ENCODE results near the gene EEF1AKMT4.
A peak's percentile ranks its signal among the peaks of the same experiment; 100 is the strongest.

Gene EEF1AKMT4

GRCh38 chr3:184249412-184250166, at the start of gene EEF1AKMT4:
TSS of gene EEF1AKMT4 (plus strand) at chr3:184249672. CDS start at chr3:184249695, 23 bp downstream.
- peak within 1 kb of the TSS; percentile 100 for H3K4me2 ChIP-seq (ENCODE audit: low read length)
- H3K9me2 ChIP-seq (replicated peaks; ENCODE audit: control insufficient read depth, low read length): no peaks in the 10 kb centered on the region
- peaks cover 23% of the 10 kb centered on the region for H3K36me3 ChIP-seq (ENCODE audit: control insufficient read depth, low read length)
- H3K27ac ChIP-seq (ENCODE audit: low read depth, low read length): peak within 1 kb of the TSS; percentile 86
- H3K9me3 ChIP-seq (ENCODE audit: control insufficient read depth, insufficient read depth, low read length): no peaks in the 10 kb centered on the region
- peaks cover 12% of the 10 kb centered on the region for H3K4me1 ChIP-seq (ENCODE audit: control insufficient read depth, low read length)
- peaks cover 4% of the 10 kb centered on the region for H3F3A ChIP-seq (ENCODE audit: control insufficient read depth, insufficient read depth)
- no peaks in the 10 kb centered on the region for H3K27me3 ChIP-seq (ENCODE audit: control insufficient read depth, low read length)
- no peak for TF ChIP-seq EZH2phosphoT487 (IDR thresholded peaks at IDR 0.05; ENCODE audit: borderline replicate concordance, low read length)
- TF ChIP-seq CTCF (IDR thresholded peaks at IDR 0.05; ENCODE audit: low read depth, low read length, poor library complexity, severe bottlenecking): no peak
- peak within 1 kb of the TSS; percentile 91 for H3K4me3 ChIP-seq (ENCODE audit: low read length)
- peaks cover 56% of the 10 kb centered on the region for H3K79me2 ChIP-seq (ENCODE audit: control insufficient read depth, low read length)
- no peaks in the 10 kb centered on the region for H4K20me1 ChIP-seq (ENCODE audit: control insufficient read depth, insufficient read depth, low read depth, low read length)

- no peak overlapping the region for H3K27ac ChIP-seq (ENCODE audit: low read depth, low read length)
- H4K20me1 ChIP-seq (ENCODE audit: control insufficient read depth, insufficient read depth, low read depth, low read length): no peaks in the 10 kb centered on the region
- H3K4me2 ChIP-seq (ENCODE audit: low read length): no peak overlapping the region
- no peak for TF ChIP-seq EZH2phosphoT487 (IDR thresholded peaks at IDR 0.05; ENCODE audit: borderline replicate concordance, low read length)
- TF ChIP-seq CTCF (IDR thresholded peaks at IDR 0.05; ENCODE audit: low read depth, low read length, poor library complexity, severe bottlenecking): no peak
- H3K4me3 ChIP-seq (ENCODE audit: low read length): no peak overlapping the region
- H3K36me3 ChIP-seq (ENCODE audit: control insufficient read depth, low read length): peaks cover 2% of the 10 kb centered on the region
- no peaks in the 10 kb centered on the region for H3F3A ChIP-seq (ENCODE audit: control insufficient read depth, insufficient read depth)
- no peaks in the 10 kb centered on the region for H3K27me3 ChIP-seq (ENCODE audit: control insufficient read depth, low read length)
- H3K9me3 ChIP-seq (ENCODE audit: control insufficient read depth, insufficient read depth, low read length): no peaks in the 10 kb centered on the region
- no peaks in the 10 kb centered on the region for H3K79me2 ChIP-seq (ENCODE audit: control insufficient read depth, low read length)
- H3K4me1 ChIP-seq (ENCODE audit: control insufficient read depth, low read length): no peaks in the 10 kb centered on the region
- no peaks in the 10 kb centered on the region for H3K9me2 ChIP-seq (replicated peaks; ENCODE audit: control insufficient read depth, low read length)
Observed at GRCh38 chr3:184200825-184201224, 48.6 kb upstream of the EEF1AKMT4 start.

- TF ChIP-seq CTCF (IDR thresholded peaks at IDR 0.05; ENCODE audit: low read depth, low read length, poor library complexity, severe bottlenecking) (no peak), EZH2phosphoT487 (IDR thresholded peaks at IDR 0.05; ENCODE audit: borderline replicate concordance, low read length) (no peak)
- peaks cover 17% of the 10 kb centered on the region for H3K27me3 ChIP-seq (ENCODE audit: control insufficient read depth, low read length)
- no peaks in the 10 kb centered on the region for H3K4me1 ChIP-seq (ENCODE audit: control insufficient read depth, low read length)
- no peaks in the 10 kb centered on the region for H4K20me1 ChIP-seq (ENCODE audit: control insufficient read depth, insufficient read depth, low read depth, low read length)
- no peaks in the 10 kb centered on the region for H3K36me3 ChIP-seq (ENCODE audit: control insufficient read depth, low read length)
- H3K4me3 ChIP-seq (ENCODE audit: low read length): no peak overlapping the region
- no peaks in the 10 kb centered on the region for H3F3A ChIP-seq (ENCODE audit: control insufficient read depth, insufficient read depth)
- no peak overlapping the region for H3K4me2 ChIP-seq (ENCODE audit: low read length)
- H3K79me2 ChIP-seq (ENCODE audit: control insufficient read depth, low read length): no peaks in the 10 kb centered on the region
- no peak overlapping the region for H3K27ac ChIP-seq (ENCODE audit: low read depth, low read length)
- no peaks in the 10 kb centered on the region for H3K9me2 ChIP-seq (replicated peaks; ENCODE audit: control insufficient read depth, low read length)
- no peaks in the 10 kb centered on the region for H3K9me3 ChIP-seq (ENCODE audit: control insufficient read depth, insufficient read depth, low read length)
Observed at GRCh38 chr3:184203526-184203925, 45.9 kb upstream of the EEF1AKMT4 start.
